Stimulated activated CD8-positive, alpha-beta memory T cell treated with anti-CD3 and anti-CD28 coated beads, Interleukin-15, amount 100 ng/mL, for 24 hours (primary cell): Measurements from ENCODE around the gene PCDHA8.
"Not testable (repeated sequence)": the region's sequence is repeated elsewhere in the genome, so short reads cannot be mapped to it uniquely, and the experiment has no call there.

Source experiments
- DNase-seq: peaks from one replicate; pipeline ENCODE4 v3.0.0-alpha.2; 2020; ENCODE audit warnings: low read depth

The PCDHA8 gene, protein sequence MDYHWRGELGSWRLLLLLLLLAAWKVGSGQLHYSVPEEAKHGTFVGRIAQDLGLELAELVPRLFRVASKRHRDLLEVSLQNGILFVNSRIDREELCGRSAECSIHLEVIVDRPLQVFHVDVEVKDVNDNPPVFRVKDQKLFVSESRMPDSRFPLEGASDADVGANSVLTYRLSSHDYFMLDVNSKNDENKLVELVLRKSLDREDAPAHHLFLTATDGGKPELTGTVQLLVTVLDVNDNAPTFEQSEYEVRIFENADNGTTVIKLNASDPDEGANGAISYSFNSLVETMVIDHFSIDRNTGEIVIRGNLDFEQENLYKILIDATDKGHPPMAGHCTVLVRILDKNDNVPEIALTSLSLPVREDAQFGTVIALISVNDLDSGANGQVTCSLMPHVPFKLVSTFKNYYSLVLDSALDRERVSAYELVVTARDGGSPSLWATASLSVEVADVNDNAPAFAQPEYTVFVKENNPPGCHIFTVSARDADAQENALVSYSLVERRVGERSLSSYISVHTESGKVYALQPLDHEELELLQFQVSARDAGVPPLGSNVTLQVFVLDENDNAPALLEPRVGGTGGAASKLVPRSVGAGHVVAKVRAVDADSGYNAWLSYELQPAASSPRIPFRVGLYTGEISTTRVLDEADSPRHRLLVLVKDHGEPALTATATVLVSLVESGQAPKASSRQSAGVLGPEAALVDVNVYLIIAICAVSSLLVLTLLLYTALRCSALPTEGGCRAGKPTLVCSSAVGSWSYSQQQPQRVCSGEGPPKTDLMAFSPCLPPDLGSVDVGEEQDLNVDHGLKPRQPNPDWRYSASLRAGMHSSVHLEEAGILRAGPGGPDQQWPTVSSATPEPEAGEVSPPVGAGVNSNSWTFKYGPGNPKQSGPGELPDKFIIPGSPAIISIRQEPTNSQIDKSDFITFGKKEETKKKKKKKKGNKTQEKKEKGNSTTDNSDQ

GRCh38 chr5:140840978-140841962, at the start of gene PCDHA8:
Gene PCDHA8, plus strand, starts transcription at chr5:140841187. Its CDS starts 135 bp downstream, at chr5:140841322.
- no peak for DNase-seq

- no peak for DNase-seq
Observed at GRCh38 chr5:140794595-140795258, 46.3 kb upstream of the PCDHA8 start, which contains the start of gene PCDHA2. Gene PCDHA2, plus strand, starts transcription at chr5:140794852.

DNA sequence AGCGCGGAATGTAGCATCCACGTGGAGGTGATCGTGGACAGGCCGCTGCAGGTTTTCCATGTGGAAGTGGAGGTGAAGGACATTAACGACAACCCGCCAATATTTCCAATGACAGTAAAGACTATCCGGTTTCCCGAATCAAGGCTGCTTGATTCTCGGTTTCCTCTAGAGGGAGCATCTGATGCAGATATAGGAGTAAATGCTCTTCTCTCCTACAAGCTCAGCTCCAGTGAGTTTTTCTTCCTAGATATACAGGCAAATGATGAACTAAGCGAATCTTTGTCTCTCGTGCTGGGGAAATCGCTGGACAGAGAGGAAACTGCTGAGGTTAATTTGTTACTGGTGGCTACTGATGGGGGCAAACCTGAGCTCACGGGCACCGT, 45.7 kb upstream of the PCDHA8 start:
- DNase-seq: no peak

- DNase-seq: not testable (repeated sequence)
Observed at GRCh38 chr5:140796072-140796717, 44.8 kb upstream of the PCDHA8 start.

DNA sequence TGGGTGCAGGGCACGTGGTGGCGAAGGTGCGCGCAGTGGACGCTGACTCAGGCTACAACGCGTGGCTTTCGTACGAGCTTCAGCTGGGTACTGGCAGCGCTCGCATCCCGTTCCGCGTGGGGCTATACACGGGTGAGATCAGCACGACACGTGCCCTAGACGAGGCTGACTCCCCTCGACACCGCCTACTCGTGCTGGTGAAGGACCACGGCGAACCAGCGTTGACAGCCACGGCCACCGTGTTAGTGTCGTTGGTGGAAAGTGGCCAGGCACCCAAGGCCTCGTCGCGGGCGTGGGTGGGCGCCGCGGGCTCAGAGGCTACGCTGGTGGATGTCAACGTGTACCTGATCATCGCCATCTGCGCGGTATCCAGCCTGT, 44.3 kb upstream of the PCDHA8 start:
- DNase-seq: no peak

DNA sequence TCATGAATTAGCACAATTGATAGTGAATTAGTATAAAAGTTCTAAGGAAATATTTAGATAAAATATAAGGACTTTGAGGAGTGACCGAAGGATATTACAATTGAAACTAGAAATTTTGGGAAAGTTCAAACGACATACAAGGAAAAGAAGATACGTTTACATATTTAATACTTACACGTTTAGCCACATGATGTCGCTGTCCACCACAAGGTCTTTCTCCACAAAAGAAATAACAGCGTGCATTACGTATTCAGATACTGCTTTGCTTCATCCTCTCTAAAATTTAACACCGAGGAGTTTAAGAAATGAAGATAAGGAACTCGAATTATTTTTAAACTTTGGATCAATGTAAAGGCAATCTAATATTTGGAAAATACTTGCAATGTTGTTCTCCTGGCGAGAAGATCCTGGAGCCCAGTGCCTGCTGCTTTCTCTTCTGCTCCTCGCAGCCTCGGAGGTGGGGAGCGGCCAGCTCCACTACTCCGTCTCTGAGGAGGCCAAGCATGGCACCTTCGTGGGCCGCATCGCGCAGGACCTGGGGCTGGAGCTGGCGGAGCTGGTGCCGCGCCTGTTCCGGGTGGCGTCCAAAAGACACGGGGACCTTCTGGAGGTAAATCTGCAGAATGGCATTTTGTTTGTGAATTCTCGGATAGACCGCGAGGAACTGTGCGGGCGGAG, 40.0 kb upstream of the PCDHA8 start, which contains the start of gene PCDHA3:
Gene PCDHA3 (plus strand): TSS at position 242 of the 678 bp plus-strand sequence.
- no peak for DNase-seq

GRCh38 chr5:140801494-140801841, 39.5 kb upstream of the PCDHA8 start:
- DNase-seq: no peak

GRCh38 chr5:140802381-140802780, 38.6 kb upstream of the PCDHA8 start:
- not testable (repeated sequence) for DNase-seq

DNA sequence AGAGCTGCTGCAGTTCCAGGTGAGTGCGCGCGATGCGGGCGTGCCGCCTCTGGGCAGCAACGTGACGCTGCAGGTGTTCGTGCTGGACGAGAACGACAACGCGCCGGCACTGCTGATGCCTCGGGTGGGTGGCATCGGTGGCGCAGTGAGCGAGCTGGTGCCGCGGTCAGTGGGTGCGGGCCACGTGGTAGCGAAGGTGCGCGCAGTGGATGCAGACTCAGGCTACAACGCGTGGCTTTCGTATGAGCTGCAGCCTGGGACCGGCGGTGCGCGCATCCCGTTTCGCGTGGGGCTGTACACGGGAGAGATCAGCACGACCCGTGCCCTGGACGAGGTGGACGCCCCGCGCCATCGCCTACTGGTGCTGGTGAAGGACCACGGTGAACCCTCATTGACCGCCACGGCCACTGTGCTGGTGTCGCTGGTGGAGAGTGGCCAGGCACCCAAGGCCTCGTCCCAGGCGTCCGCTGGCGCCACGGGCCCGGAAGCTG, 38.2 kb upstream of the PCDHA8 start:
- no peak for DNase-seq

DNA sequence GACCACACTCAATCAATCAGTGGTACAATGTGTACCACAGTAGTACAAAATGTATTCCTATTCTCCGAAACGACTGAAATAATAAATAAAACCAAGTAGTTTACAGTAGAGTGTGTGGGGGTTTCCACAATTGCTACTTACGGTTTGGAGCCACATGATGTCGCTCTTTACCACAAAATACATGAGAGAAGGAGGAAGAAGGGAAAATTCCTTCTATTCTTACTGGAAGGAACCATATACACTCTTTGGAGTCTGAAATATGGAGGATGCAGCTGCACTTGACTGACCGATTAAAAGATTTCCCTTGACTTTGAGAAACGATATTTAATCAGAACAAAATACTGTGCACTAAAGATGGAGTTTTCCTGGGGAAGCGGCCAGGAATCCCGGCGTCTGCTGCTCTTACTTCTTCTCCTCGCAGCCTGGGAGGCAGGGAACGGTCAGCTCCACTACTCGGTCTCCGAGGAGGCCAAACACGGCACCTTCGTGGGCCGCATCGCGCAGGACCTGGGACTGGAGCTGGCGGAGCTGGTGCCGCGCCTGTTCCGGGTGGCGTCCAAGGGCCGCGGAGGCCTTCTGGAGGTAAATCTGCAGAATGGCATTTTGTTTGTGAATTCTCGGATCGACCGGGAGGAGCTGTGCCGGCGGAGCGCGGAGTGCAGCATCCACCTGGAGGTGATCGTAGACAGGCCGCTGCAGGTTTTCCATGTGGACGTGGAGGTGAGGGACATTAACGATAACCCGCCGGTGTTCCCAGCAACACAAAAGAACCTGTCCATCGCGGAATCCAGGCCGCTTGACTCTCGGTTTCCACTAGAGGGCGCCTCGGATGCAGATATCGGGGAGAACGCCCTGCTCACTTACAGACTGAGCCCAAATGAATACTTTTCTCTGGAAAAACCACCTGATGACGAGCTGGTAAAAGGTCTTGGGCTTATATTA, 33.9 kb upstream of the PCDHA8 start, which contains the start of gene PCDHA4:
Gene PCDHA4 (plus strand): TSS at position 235 of the 942 bp plus-strand sequence.
- DNase-seq: no peak

DNA sequence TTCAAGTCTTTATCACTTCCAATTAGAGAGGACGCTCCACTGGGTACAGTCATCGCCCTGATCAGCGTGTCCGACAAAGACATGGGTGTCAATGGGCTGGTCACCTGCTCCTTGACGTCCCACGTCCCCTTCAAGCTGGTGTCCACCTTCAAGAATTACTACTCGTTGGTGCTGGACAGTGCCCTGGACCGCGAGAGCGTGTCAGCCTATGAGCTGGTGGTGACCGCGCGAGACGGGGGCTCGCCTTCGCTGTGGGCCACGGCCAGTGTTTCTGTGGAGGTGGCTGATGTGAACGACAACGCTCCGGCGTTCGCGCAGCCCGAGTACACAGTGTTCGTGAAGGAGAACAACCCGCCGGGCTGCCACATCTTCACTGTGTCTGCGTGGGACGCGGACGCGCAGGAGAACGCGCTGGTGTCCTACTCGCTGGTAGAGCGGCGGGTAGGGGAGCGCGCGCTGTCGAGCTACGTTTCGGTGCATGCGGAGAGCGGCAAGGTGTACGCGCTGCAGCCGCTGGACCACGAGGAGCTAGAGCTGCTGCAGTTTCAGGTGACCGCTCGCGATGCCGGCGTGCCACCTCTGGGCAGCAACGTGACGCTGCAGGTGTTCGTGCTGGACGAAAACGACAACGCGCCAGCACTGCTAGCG, 32.6 kb upstream of the PCDHA8 start:
- not testable (repeated sequence) for DNase-seq

DNA sequence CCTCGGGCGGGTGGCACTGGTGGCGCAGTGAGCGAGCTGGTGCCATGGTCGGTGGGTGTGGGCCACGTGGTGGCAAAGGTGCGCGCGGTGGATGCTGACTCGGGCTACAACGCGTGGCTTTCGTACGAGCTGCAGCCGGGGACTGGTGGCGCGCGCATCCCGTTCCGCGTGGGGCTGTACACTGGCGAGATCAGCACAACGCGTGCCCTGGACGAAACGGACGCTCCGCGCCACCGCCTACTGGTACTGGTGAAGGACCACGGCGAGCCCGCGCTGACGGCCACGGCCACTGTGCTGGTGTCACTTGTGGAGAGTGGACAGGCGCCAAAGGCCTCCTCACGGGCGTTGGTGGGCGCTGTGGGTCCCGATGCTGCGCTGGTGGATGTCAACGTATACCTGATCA, 32.1 kb upstream of the PCDHA8 start:
- no peak for DNase-seq

DNA sequence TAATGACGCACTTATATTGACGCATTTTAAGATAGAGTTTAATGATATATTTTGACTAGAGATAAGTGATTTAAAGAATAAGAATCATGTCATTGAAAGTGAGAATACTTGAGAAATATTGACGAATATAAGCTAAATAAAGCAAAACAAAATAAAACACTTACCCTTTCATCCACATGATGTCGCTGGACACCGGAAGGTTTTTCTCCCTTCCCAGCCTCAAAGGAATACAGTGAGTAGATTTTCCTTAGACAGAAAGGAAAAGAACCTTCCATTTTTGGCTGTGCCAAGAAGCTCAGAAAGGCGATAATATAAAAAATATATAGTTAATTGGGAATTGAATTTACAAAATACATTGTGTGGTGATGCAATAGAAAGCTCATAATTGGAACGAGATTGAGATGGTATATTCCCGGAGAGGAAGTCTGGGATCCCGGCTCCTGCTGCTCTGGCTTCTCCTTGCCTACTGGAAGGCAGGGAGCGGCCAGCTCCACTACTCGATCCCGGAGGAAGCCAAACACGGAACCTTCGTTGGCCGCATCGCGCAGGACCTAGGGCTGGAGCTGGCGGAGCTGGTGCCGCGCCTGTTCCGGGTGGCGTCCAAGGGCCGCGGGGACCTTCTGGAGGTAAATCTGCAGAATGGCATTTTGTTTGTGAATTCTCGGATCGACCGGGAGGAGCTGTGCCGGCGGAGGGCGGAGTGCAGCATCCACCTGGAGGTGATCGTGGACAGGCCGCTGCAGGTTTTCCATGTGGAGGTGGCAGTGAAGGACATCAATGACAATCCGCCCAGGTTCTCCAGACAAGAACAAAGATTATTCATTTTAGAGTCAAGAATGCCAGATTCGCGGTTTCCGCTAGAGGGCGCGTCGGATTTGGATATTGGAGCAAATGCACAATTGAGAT, 19.4 kb upstream of the PCDHA8 start, which contains the start of gene PCDHA5:
Gene PCDHA5 (plus strand): TSS at position 239 of the 906 bp plus-strand sequence.
- no peak for DNase-seq

- no peak for DNase-seq
Observed at GRCh38 chr5:140822281-140822629, 18.7 kb upstream of the PCDHA8 start.

- not testable (repeated sequence) for DNase-seq
Observed at GRCh38 chr5:140822969-140823368, 18.0 kb upstream of the PCDHA8 start.

DNA sequence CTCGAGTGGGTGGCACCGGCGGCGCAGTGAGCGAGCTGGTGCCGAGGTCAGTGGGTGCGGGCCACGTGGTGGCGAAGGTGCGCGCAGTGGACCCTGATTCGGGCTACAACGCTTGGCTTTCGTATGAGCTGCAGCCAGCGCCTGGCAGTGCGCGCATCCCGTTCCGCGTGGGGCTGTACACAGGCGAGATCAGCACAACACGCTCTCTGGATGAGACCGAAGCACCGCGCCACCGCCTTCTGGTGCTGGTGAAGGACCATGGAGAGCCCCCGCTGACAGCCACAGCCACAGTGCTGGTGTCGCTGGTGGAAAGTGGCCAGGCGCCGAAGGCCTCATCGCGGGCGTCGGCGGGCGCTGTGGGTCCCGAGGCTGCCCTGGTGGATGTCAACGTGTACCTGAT, 17.5 kb upstream of the PCDHA8 start:
- DNase-seq: no peak
